Measurements from ENCODE around the gene SNCAIP. TPM values are rescaled to one million over a fixed set of nuclear protein-coding genes. Genes with fewer than 3 reads are reported as not detected.

Gene SNCAIP
- total RNA-seq, 1 donor from 2014 or later = 4.4 TPM

DNA sequence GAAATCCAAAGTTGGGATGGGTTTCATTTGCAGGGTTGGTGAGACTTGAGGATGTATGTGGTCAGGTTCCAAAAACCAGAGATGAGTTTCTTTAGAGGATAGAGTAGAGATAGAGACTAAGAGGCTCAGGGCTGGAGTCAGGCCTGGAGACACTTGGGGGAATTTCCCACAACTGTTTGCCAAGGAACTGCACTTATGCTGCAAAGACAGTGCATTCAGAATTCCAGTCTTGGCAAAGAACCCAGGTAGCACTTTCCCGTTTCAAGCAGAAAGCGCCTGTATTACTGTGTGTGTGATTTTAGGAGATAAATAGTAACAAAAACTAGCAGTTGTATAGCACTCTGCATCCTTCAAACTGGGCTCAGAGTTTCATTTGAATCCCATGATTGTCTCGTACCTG, 55.4 kb downstream of the SNCAIP start:
- no peak for TF ChIP-seq CTCF (IDR thresholded peaks at IDR 0.05)

GRCh38 chr5:122368510-122369251, 56.6 kb downstream of the SNCAIP start:
- DNase-seq (no peak), ATAC-seq (no peak)
- no peaks in the 10 kb centered on the region for H3K27me3 ChIP-seq (ENCODE audit: low read depth)
- intact Hi-C loops (cut with DNase I) = no loop called here
- H3K27ac ChIP-seq = no peak overlapping the region
- no peak for TF ChIP-seq CTCF (IDR thresholded peaks at IDR 0.05)
- no peaks in the 10 kb centered on the region for H3K36me3 ChIP-seq
- no peaks in the 10 kb centered on the region for H3K4me1 ChIP-seq
- no peaks in the 10 kb centered on the region for H3K9me3 ChIP-seq
- no peak overlapping the region for H3K4me3 ChIP-seq

More for the DNA sequence above, 55.4 kb downstream of the SNCAIP start:
- intact Hi-C loops (cut with DNase I) = no loop called here
- Histone ChIP-seq H3K9me3 (no peaks in the 10 kb centered on the region), H3K27ac (no peak overlapping the region), H3K4me1 (no peaks in the 10 kb centered on the region), H3K36me3 (no peaks in the 10 kb centered on the region), H3K27me3 (ENCODE audit: low read depth) (no peaks in the 10 kb centered on the region), H3K4me3 (no peak overlapping the region)
- DNase-seq (no peak), ATAC-seq (no peak)

GRCh38 chr5:122369253-122369815, 57.3 kb downstream of the SNCAIP start:
- no peaks in the 10 kb centered on the region for H3K9me3 ChIP-seq
- no peak for DNase-seq
- ATAC-seq = no peak
- H3K4me3 ChIP-seq = no peak overlapping the region
- H3K36me3 ChIP-seq = no peaks in the 10 kb centered on the region
- H3K27ac ChIP-seq = no peak overlapping the region
- no peak for TF ChIP-seq CTCF (IDR thresholded peaks at IDR 0.05)
- no peaks in the 10 kb centered on the region for H3K4me1 ChIP-seq
- intact Hi-C loops (cut with DNase I) = no loop called here
- no peaks in the 10 kb centered on the region for H3K27me3 ChIP-seq (ENCODE audit: low read depth)

DNA sequence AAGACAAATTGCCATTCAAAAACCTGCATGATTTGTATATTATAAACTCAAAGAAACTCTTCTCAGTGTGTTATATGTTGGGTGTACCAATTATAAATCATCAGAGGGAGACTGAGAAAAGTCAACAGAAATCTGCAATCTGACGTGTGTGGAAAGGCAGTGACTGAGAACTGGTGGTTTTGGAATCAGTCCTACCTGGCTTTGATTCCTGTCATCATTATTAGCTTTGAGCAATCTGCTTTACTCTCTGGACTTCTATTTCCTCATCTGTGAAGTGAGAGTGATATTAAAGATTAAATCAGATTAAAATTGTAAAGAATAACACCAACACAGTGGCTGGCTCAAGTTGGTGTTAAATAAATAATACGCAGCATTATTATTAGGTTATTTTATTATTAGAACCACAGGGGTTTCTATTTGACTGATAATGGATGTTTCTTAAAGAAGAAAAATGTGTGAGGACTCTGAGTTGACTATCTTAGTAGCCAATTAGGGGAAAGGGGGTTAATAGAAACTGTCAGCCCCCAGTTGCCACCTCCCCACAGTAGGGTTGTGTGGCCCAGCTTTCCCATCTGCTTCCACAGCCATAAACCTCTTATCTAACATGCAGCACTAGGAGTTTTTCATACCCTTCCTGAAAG, 59.6 kb downstream of the SNCAIP start:
- no peak for TF ChIP-seq CTCF (IDR thresholded peaks at IDR 0.05)
- H3K27me3 ChIP-seq (ENCODE audit: low read depth) = no peaks in the 10 kb centered on the region
- no peak overlapping the region for H3K27ac ChIP-seq
- no peak overlapping the region for H3K4me3 ChIP-seq
- H3K9me3 ChIP-seq = no peaks in the 10 kb centered on the region
- H3K36me3 ChIP-seq = no peaks in the 10 kb centered on the region
- ATAC-seq (no peak), DNase-seq (no peak)
- intact Hi-C loops (cut with DNase I) = no loop called here
- no peaks in the 10 kb centered on the region for H3K4me1 ChIP-seq

GRCh38 chr5:122374110-122374509, 62.1 kb downstream of the SNCAIP start:
- DNase-seq (no peak), ATAC-seq (no peak)
- TF ChIP-seq CTCF (IDR thresholded peaks at IDR 0.05) = no peak
- Histone ChIP-seq H3K27me3 (ENCODE audit: low read depth) (no peaks in the 10 kb centered on the region), H3K4me1 (no peaks in the 10 kb centered on the region), H3K36me3 (no peaks in the 10 kb centered on the region), H3K27ac (no peak overlapping the region), H3K9me3 (no peaks in the 10 kb centered on the region), H3K4me3 (no peak overlapping the region)
- intact Hi-C loops (cut with DNase I) = no loop called here

All from lower lobe of right lung (tissue), 2 donors.